Right cardiac atrium (tissue), 5 donors: Measurements from ENCODE around the gene YARS1. TPM values are rescaled to one million over a fixed set of nuclear protein-coding genes. Genes with fewer than 3 reads are reported as not detected.

Experiments
- ATAC-seq, 2 donors: fragments of 200-7000 bp; cut with Tn5 transposase; one replicate each; pipeline versions ENCODE4 v1.8.0 to v1.9.1; 2020; ENCODE audit warnings: moderate library complexity in 2 of 2, mild to moderate bottlenecking in 1 of 2
- DNase-seq, 3 donors: peaks; one replicate each; pipeline ENCODE4 v3.0.0-alpha.2; 2020
- H3K27ac ChIP-seq: one replicate; pipeline ENCODE4 v1.5.1; 2013; ENCODE audit warnings: mild to moderate bottlenecking, low read length, control low read depth, moderate library complexity
- H3K27me3 ChIP-seq: one replicate; pipeline ENCODE4 v1.6.1; 2013; ENCODE audit not compliant: control insufficient read depth, insufficient read depth
- H3K4me1 ChIP-seq: one replicate; pipeline ENCODE4 v1.6.1; 2013; ENCODE audit warnings: low read length; ENCODE audit not compliant: control insufficient read depth, insufficient read depth
- H3K4me3 ChIP-seq: one replicate; pipeline ENCODE4 v1.5.1; 2013; ENCODE audit warnings: low read length, control low read depth
- H3K9me3 ChIP-seq: one replicate; pipeline ENCODE4 v1.6.1; 2013; ENCODE audit warnings: low read length; ENCODE audit not compliant: control insufficient read depth
- WGBS: extraction: QIAGEN DNeasy Blood & Tissue Kit; methylation state at CpG from one replicate; pipeline ENCODE4 v1.1.7; 2013; 5-methylcytosine and 5-hydroxymethylcytosine counted together
- intact Hi-C, 4 donors: fragments of 100-400 bp; cut with DNase I; formaldehyde crosslinking; loops; one replicate each; pipeline versions ENCODE4 v1.11.0 to v1.14.0; 2022 to 2023
- polyA plus RNA-seq: library from polyadenylated mRNA; stranded (reverse); fragments of 200-250 nt; gene quantifications from one replicate; pipeline ENCODE4 v1.2.3, GENCODE V29; 2013
- total RNA-seq, 4 donors: library from RNA; stranded (reverse); fragmentation: NEBNext Ultra II Directional; extraction: Animal tissue kit (Norgen Biotek cat#: 25700); gene quantifications; one replicate each; pipeline ENCODE4 v1.2.1, GENCODE V29; 2021
- donor health status: healthy with polysubstance abuse.
- donor health status: DM: no; HTN: yes; CAD: no.
- donor health status: DM: no; HTN: no; CAD: no.
- donor health status: DM: no; HTN: yes; CAD: no; lungs with severe emphysema.
- donor health status: DM: yes; HTN: yes; CAD: no.

YARS1 gene
- total and polyA plus RNA-seq, 5 donors: 20.8 to 54.7 (median 36.2) TPM

DNA sequence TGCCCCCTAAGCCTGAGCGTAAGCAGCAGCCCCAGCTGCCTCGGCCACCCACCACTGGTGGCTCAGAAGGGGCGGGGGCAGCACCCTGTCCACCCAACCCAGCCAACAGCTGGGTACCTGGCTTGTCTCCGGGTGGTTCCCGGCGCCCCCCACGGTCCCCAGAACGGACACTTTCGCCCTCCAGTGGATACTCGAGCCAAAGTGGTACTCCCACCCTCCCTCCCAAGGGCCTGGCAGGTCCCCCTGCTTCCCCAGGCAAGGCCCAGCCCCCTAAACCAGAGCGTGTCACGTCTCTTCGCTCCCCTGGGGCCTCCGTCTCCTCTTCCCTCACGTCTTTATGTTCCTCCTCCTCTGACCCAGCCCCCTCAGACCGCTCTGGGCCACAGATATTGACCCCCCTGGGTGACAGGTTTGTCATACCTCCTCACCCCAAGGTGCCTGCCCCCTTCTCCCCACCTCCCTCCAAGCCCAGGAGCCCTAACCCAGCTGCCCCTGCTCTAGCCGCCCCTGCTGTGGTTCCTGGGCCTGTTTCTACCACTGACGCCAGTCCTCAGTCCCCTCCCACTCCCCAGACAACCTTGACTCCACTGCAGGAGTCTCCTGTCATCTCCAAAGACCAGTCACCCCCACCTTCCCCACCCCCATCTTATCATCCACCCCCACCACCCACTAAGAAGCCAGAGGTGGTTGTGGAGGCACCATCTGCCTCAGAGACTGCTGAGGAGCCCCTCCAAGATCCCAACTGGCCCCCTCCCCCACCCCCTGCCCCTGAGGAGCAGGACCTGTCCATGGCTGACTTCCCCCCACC lies 46.2 kb downstream of the YARS1 start:
- no peaks in the 10 kb centered on the region for H3K27me3 ChIP-seq
- H3K9me3 ChIP-seq: no peaks in the 10 kb centered on the region
- intact Hi-C loops: loop anchor here in 2 of 4 donors (10.0 kb wide), 2 partner anchors 56 to 366 kb away; no protein-coding TSS in a partner anchor
- DNase-seq: no peak
- H3K4me3 ChIP-seq: no peak overlapping the region
- ATAC-seq: no peak
- no peak overlapping the region for H3K27ac ChIP-seq
- H3K4me1 ChIP-seq: no peaks in the 10 kb centered on the region
- WGBS: 82% methylated on average over 18 of the region's 18 CpGs

DNA sequence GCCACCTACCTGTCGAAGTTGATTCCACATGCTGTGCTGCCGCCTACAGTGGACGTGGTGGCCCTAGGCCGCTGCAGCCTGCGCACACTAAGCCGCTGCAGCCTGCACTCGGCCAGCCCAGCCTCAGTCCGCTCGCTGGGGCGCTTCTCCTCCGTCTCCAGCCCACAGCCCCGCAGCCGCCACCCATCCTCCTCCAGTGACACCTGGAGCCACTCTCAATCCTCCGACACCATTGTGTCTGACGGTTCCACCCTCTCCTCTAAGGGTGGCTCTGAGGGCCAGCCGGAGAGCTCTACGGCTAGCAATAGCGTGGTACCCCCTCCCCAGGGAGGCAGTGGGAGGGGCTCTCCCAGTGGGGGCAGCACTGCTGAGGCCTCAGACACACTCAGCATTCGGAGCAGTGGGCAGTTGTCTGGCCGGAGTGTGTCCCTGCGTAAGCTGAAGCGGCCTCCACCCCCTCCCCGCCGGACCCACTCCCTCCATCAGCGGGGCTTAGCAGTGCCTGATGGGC lies 46.9 kb downstream of the YARS1 start:
- H3K4me3 ChIP-seq: no peak overlapping the region
- no peaks in the 10 kb centered on the region for H3K27me3 ChIP-seq
- intact Hi-C loops: loop anchor here in 2 of 4 donors (10.0 kb wide), 2 partner anchors 55 to 365 kb away; no protein-coding TSS in a partner anchor
- no peaks in the 10 kb centered on the region for H3K9me3 ChIP-seq
- WGBS: 92% methylated on average over 25 of the region's 25 CpGs
- ATAC-seq (no peak), DNase-seq (no peak)
- no peaks in the 10 kb centered on the region for H3K4me1 ChIP-seq
- no peak overlapping the region for H3K27ac ChIP-seq

DNA sequence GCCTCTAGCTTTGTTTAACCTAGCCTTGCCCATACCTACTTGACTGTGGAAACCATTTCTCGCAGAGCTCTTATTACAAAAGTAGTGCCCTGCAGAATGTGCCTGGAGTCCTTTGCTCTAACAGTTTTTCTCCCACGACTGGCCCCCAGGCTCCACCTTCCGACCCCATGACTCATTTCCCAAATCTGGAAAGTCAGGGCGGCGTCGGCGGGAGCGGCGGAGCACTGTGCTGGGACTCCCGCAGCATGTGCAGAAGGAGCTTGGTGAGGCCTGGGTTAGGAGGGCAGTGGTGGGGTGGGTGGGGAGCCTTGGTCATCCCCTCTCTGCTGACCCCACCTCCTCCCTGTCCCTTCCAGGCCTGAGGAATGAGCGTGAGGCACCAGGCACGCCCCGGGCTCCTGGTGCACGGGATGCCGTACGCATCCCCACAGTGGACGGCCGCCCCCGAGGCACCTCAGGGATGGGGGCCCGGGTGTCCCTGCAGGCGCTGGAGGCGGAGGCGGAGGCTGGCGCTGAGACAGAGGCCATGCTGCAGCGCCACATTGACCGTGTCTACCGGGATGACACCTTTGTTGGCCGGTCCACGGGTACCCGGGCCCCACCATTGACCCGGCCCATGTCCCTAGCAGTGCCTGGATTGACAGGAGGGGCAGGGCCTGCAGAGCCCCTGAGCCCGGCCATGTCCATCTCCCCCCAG lies 47.5 kb downstream of the YARS1 start:
- no peak overlapping the region for H3K27ac ChIP-seq
- no peak overlapping the region for H3K4me3 ChIP-seq
- no peaks in the 10 kb centered on the region for H3K9me3 ChIP-seq
- DNase-seq (peak in 1 of 3 donors; percentile 60), ATAC-seq (peak in 1 of 2 donors; percentile 18)
- WGBS: 85% methylated on average over 32 of the region's 32 CpGs
- H3K4me1 ChIP-seq: no peaks in the 10 kb centered on the region
- H3K27me3 ChIP-seq: no peaks in the 10 kb centered on the region
- intact Hi-C loops: loop anchor here in 2 of 4 donors (10.0 kb wide), 2 partner anchors 55 to 365 kb away; no protein-coding TSS in a partner anchor

DNA sequence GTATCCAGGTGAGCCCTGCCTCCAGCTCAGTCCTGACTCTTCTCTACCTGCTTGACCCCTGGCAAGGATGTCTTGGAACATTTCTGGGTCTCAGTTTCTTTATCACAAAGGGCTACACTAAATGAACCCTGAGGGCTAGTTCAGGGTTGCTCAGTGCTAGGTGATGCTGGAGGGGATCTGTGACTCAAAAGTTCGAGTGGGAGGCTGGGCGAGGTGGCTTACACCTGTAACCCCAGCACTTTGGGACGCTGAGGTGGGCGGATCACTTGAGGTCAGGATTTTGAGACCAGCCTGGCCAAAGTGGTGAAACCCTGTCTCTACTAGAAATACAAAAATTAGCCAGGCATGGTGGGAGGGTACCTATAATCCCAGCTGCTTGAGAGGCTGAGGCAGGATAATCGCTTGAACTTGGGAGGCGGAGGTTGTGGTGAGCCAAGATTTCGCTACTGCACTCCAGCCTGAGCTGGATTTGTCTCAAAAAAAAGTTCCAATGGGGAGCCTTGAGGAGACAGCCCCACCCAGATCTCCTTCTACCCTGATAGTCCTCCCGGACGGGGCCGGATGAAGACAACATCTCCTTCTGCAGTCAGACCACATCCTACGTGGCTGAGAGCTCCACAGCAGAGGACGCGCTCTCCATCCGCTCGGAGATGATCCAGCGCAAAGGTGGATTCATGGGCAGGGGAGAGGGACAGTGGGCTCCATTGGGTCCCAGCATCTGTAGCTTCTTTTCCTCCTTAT lies 48.9 kb downstream of the YARS1 start:
- no peaks in the 10 kb centered on the region for H3K9me3 ChIP-seq
- no peak overlapping the region for H3K4me3 ChIP-seq
- DNase-seq (peak in 1 of 3 donors; percentile 26), ATAC-seq (peak in 1 of 2 donors; percentile 3)
- H3K4me1 ChIP-seq: no peaks in the 10 kb centered on the region
- WGBS: 80% methylated on average over 16 of the region's 16 CpGs
- intact Hi-C loops: no loop called here
- no peak overlapping the region for H3K27ac ChIP-seq
- H3K27me3 ChIP-seq: no peaks in the 10 kb centered on the region

DNA sequence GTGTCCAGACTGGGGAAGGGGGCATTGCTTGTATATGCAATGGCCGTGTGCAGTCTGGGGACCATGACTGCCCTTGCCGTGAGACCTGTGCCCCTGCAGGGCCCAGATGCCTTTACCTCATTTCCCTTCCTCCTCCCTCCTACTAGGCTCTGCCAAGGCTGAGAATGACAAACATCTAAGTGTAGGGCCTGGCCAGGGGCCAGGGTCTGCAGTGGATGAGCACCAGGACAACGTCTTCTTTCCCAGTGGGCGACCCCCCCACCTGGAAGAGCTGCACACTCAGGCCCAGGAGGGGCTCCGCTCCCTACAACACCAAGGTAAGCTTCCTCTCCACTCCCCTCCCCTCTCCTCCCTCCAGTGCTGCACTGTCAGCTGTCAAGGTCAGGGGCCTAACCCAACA lies 49.5 kb downstream of the YARS1 start:
- intact Hi-C loops: no loop called here
- no peak for ATAC-seq
- Histone ChIP-seq H3K4me3 (no peak overlapping the region), H3K27me3 (no peaks in the 10 kb centered on the region), H3K9me3 (no peaks in the 10 kb centered on the region), H3K4me1 (no peaks in the 10 kb centered on the region), H3K27ac (no peak overlapping the region)
- DNase-seq: peak in 2 of 3 donors; percentile 41 to 67
- WGBS: 44% methylated on average over 5 of the region's 5 CpGs

DNA sequence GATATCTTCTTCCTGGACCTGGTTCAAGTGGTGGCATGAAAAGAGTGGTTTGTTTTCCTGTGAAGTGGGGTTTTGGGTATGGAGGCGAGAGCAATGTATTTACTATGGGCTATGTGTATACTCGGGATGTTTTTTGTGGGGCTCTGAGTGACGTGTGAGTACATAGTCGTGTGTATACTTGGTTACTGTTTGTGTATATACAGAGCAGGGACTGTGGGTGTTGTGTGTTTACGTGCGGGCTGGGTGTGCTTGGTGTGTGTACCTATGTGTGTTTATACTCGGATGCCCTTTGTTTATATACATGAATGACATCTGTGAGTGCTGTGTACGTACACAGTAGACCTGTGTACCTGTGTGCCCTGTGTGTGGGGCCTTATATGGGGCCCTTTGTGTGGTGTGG lies 50.0 kb downstream of the YARS1 start:
- Histone ChIP-seq H3K9me3 (no peaks in the 10 kb centered on the region), H3K4me3 (no peak overlapping the region), H3K27me3 (no peaks in the 10 kb centered on the region), H3K27ac (no peak overlapping the region), H3K4me1 (no peaks in the 10 kb centered on the region)
- ATAC-seq: no peak
- 87% methylated on average over 8 of the region's 8 CpGs for WGBS
- intact Hi-C loops: no loop called here
- DNase-seq: peak in 1 of 3 donors; percentile 7

DNA sequence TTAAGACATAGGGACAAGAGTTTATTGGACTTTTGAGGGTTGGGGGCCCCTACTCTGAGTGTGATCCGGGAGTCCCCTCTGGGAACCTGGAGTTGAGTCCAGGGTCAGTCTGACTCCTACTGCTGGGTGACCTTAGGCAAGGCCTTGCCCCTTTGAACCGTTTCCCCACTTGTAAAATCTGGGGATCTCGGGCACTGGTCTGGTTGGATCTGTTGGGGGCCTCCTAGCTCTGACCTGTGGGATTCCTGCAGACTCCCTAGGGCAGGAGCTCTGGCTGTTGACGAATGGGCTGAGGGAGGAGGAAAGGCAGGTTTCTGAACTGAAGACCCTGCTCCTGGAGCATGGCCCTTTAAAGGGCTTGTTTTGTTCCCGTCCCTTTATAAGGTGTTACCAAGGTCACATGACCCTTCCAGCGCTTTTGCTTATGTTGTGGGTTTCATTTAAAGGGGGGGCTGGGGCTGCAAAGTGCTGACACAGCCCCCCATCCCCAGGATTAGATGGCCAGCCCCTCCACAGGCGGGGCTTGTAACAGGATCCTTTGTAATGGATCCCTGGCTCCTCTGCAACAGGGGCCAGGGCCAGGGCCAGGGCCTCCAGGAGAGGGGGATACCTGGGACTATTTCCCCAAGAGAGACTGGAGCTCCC lies 50.7 kb downstream of the YARS1 start:
- ATAC-seq: no peak
- H3K4me1 ChIP-seq: no peaks in the 10 kb centered on the region
- H3K27ac ChIP-seq: no peak overlapping the region
- peak in 1 of 3 donors; percentile 18 for DNase-seq
- no peaks in the 10 kb centered on the region for H3K27me3 ChIP-seq
- no peak overlapping the region for H3K4me3 ChIP-seq
- intact Hi-C loops: no loop called here
- no peaks in the 10 kb centered on the region for H3K9me3 ChIP-seq
- 86% methylated on average over 7 of the region's 7 CpGs for WGBS

DNA sequence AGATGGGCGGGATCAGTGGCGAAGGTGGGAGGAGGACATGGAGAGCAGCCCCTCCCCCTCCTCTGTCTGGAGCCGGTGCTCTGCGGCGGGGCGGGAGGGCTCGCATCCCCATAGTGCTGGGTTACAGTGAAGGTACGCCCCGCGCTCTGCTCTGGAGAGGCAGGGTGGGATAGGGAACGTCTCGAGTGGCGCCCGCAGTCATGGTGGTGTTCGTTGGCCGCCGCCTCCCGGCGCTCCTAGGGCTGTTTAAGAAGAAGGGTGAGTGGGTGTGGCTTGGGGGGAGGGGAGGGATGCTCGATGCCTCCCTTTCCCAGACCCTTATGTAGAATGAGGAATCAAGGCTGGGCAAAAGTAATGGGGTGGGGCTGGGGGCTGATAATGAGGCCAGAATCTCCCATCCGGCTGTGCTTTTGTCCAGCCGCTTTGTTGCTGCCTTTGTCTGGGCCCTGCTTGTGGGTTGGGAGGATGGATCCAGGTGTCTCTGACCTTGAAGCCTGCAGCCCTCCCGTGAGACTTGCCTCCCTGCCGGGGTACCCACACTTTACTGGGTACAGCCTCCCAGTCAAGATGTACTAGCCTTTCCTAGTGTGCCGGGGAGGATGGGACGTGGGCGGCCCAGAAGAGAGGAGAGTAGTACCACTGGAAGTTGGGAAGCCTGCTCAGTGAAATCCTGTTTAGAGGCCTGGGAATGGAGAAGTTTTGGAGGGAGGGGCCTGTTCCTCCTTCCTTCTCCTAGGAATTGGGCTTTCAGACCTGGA lies 51.4 kb downstream of the YARS1 start:
- no peaks in the 10 kb centered on the region for H3K4me1 ChIP-seq
- H3K9me3 ChIP-seq: no peaks in the 10 kb centered on the region
- WGBS: 61% methylated on average over 27 of the region's 27 CpGs
- H3K4me3 ChIP-seq: no peak overlapping the region
- DNase-seq (peak in 1 of 3 donors; percentile 32), ATAC-seq (no peak)
- no peaks in the 10 kb centered on the region for H3K27me3 ChIP-seq
- H3K27ac ChIP-seq: no peak overlapping the region
- intact Hi-C loops: no loop called here

DNA sequence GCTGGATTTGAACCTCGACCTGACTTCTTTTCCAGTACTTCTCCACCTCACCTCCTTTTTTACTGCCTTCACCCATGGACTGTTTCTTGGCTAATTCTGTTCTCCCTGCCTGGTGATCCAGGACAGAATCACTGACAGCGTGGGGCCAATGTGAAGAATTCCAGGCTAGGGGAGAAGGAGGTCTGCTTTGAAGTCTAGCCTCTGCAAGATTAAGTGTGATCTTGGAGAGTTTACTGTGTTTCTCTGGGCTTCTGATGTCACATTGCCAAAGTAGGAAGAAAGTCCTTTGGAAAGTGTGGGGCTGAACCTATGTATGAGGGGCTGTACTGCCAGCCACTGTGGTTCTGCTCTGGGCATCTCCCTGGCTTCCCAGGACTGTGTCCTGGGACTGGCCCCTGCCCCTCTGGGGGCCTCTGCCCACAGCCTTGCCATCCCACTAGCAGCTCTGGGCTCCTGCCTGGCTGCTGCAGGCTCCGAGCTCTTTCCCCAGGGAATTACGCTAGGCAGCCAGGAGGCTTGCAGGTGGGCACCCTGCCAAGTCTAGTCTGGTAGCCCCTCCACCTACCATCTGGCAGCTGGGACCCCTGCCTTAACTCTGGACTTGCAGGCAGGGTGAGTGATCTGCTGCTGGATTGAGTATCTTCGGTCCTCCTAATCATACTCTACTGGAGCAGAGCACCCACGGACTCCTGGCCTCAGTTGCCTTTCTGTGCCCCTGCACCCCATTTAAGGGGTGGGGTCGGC lies 52.2 kb downstream of the YARS1 start:
- ATAC-seq: no peak
- Histone ChIP-seq H3K4me1 (no peaks in the 10 kb centered on the region), H3K9me3 (no peaks in the 10 kb centered on the region), H3K27me3 (no peaks in the 10 kb centered on the region), H3K27ac (no peak overlapping the region), H3K4me3 (no peak overlapping the region)
- intact Hi-C loops: no loop called here
- WGBS: 66% methylated on average over 7 of the region's 7 CpGs
- peak in 1 of 3 donors; percentile 38 for DNase-seq
